GM10248 (cell line): ENCODE results near the gene CTCFL.

Source experiments
- CTCF ChIA-PET: fragments of 300-600 bp; sonication (Branson Sonifier 250); formaldehyde crosslinking; extraction: SDS; loops from one replicate; lab custom pipeline; 2021; ENCODE audit warnings: antibody characterized with exemption; lab: Yijun Ruan, JAX
- POLR2A ChIA-PET: fragments of 350-650 bp; sonication (Branson Sonifier 250); formaldehyde crosslinking; extraction: SDS; loops from one replicate; lab custom pipeline; 2020; ENCODE audit warnings: antibody characterized with exemption; lab: Yijun Ruan, JAX
- DNase-seq: peaks from one replicate; pipeline ENCODE4 v3.0.0; 2012; ENCODE audit errors: extremely low spot score
- CTCF ChIP-seq: IDR thresholded peaks from 2 replicates; pipeline ENCODE4 v1.5.1; 2012; ENCODE audit warnings: mild to moderate bottlenecking, low read depth; ENCODE audit errors: extremely low read depth, missing control alignments, control extremely low read depth

Gene CTCFL

GRCh38 chr20:57564951-57565642, 40.2 kb upstream of the CTCFL start:
- TF ChIP-seq CTCF: no peak
- DNase-seq: no peak
- POLR2A ChIA-PET: no interaction called here
- CTCF ChIA-PET: interaction anchor here (0.9 to 1.0 kb wide), 2 partner anchors 13 to 30 kb away, joined by 3 to 4 read pairs; no protein-coding TSS in a partner anchor

GRCh38 chr20:57564180-57564802, 39.4 kb upstream of the CTCFL start:
- TF ChIP-seq CTCF: no peak
- no peak for DNase-seq
- ChIA-PET POLR2A (no interaction called here), CTCF (no interaction called here)

- no peak for DNase-seq
- CTCF ChIA-PET: no interaction called here
- POLR2A ChIA-PET: no interaction called here
- TF ChIP-seq CTCF: no peak
Measured at GRCh38 chr20:57563522-57563921, 38.6 kb upstream of the CTCFL start.

GRCh38 chr20:57562541-57563465, 37.9 kb upstream of the CTCFL start:
- ChIA-PET CTCF (interaction anchor here (1.0 kb wide), 1 partner anchor 58 kb away, joined by 3 read pairs; no protein-coding TSS in a partner anchor), POLR2A (no interaction called here)
- no peak for TF ChIP-seq CTCF
- no peak for DNase-seq

GRCh38 chr20:57561356-57562279, 36.7 kb upstream of the CTCFL start:
- no peak for DNase-seq
- CTCF ChIA-PET: interaction anchor here (0.9 to 1.5 kb wide), 5 partner anchors 11 to 57 kb away, joined by 3 to 5 read pairs (median 3); no protein-coding TSS in a partner anchor
- no peak for TF ChIP-seq CTCF
- POLR2A ChIA-PET: no interaction called here
